NOMO-1 treated with dmso at 0.1 percent for 144 hours (cell line): ENCODE results near the gene TNMD.
"Not testable (repeated sequence)": the region's sequence is repeated elsewhere in the genome, so short reads cannot be mapped to it uniquely, and the experiment has no call there.

Experiments
- DNase-seq: peaks from one replicate; lab custom pipeline; 2025; ENCODE audit not compliant: unreplicated experiment; lab: John Stamatoyannopoulos, UW

The TNMD gene

DNA sequence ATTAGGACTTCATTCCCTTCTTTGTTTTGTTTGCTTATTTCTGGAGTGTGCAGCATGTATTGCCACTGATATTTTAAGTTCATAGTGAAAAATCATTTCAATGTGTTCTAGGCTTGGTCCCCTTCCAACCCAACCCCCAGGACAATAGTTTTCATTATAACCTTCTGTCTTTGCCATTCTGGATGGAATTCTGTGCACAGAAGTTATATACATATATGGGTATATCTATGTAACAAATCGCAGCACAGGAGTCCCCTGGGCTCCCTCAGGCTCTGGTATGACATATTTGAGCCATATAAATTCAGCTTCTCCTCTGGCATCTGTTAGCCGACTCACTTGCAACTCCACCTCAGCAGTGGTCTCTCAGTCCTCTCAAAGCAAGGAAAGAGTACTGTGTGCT lies at the start of gene TNMD:
TNMD (plus strand) TSS at position 326 of the 400 bp plus-strand sequence. CDS start 83 bp downstream, outside the sequence.
- no peak for DNase-seq

DNA sequence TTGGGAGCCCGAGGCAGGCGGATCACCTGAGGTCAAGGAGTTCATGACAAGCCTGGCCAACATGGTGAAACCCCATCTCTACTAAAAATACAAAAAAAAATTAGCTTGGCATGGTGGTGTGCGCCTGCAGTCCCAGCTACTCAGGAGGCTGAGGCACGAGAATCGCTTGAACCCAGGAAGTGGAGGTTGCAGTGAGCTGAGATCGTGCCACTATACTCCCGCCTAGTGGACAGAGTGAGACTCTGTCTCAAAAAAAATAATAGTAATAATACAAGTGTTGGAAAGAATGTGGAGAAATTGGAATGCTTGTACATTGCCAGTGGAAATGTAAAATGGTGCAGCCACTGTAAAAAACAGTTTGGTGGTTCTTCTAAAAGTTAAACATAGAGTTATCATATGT lies 19.2 kb upstream of the TNMD start:
- DNase-seq = not testable (repeated sequence)

DNA sequence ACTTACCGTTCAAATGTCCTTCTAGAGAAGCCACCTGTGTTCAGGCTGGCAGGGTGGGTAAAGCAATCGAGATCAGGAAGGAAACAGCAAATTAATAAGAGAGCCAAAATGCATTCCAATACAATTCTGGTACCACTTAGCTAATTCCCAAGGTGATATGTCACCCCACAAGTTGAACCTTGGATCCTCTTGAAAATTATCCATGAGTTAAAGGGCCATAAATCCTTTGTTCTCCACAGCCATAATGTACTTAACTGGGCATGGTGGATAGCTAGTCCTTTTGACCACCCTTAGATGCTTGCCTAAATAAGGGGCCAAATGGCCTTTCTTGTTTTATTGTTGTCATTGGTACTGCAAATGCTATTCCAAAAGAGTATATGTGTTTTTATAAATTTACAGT lies 2.0 kb downstream of the TNMD start:
- DNase-seq = no peak

DNA sequence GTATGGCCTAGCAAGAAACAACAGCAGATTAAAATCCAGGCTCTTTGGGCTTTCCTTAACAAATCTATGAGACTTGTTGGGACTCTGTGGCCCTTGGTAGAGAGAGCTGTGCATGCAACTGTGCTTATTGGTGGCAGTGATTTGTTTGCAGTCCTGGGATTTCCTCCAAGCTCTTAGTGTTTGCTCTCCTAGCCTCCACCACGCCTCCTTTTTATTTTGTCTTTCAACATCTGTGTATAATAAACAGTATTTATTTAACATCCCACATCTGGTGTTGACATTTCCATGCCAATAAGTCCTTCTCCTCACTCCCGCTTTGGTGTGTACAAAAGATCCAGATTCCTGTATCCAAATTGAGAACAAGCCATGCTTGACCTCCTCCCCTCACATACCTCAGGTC lies 3.1 kb downstream of the TNMD start:
- no peak for DNase-seq

DNA sequence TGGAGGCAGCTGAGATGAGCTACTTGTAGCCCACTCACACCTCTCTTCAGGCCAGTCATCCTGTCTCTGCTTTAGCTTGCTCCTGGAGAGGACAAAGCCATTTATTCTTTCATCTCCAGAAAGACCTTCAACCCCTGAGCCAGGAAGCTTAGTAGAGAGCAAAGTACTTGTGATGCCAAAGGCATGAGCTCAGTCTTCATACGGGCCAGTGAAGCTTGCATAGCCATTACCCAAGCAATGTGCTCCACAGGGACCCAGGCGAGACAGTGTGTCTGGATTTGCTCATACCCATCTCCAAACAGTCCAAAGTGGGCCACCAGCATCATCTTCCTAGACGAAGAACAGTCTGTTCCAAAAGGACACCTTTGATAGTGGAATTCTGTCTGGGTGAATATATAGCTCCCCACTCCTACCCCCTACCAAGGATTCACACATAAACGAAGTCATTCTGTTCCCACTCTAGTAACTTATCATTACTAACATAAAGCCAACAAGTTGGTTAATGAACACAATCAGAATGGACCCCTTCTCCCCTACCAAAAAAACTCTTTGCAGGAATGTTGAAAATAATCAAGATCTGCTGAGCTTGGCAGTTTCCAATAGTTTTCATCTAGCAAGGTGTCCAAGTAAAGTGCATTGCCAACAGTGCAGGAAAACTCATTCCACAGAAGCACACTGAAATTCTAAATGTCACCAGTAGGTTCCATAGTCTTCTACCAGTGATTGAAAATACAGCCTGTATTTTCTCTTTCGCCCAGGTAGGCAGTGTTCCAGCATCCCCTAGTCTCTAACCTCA lies 6.7 kb downstream of the TNMD start:
- DNase-seq = no peak

DNA sequence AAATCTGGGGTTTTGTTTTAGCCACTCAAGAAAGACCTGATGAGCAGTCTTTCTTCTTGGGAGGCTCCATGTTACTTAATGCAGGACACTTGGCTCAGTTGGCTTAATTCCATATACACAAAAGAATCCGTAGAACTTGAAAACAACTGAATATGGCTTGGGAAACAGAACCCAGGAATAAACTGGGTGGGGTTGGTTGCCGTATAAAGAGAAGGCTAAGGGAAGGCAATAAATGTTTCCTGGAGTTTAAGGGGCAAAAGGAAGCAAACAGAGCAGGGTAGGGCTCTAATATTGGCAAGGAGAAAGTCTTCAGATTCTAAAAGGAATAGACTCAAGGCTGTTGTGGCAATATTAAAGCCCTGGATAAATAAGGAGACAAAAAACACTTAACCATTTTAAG lies 8.4 kb downstream of the TNMD start:
- no peak for DNase-seq

DNA sequence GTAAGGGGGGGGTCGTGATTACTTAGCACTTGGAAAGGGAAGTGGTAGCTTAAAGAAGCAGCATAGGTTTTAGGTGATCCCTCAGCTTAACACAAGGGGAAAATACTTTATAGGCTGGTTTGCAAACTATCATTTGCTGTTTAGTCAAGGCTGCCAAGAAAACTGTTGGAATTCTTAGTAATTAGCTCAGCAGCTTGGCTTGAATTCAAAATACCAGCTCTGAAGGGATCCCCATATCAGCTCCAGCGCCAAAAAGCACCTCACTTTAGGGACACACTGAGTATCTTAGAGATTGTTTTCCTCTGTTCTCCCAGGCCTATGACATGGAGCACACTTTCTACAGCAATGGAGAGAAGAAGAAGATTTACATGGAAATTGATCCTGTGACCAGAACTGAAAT lies 8.8 kb downstream of the TNMD start:
- DNase-seq = no peak

DNA sequence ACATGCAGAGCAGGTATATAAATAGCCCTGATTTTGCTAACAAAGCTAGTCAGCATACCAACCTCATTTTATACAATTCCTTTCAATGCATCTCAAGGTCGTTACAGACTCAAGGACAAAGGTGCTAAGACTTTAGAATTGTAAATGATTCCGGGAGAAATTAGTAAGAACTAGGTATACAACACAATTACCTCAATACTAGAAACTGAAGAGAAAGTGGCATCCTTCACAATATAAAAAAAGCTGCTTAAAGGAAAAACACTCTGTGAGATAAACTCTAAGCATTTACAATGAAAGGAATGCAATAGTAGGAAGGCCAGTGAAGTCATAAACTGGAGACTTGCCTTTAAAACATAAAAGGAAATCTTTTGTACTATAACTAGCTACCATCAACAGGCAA lies 11.9 kb downstream of the TNMD start:
- no peak for DNase-seq

DNA sequence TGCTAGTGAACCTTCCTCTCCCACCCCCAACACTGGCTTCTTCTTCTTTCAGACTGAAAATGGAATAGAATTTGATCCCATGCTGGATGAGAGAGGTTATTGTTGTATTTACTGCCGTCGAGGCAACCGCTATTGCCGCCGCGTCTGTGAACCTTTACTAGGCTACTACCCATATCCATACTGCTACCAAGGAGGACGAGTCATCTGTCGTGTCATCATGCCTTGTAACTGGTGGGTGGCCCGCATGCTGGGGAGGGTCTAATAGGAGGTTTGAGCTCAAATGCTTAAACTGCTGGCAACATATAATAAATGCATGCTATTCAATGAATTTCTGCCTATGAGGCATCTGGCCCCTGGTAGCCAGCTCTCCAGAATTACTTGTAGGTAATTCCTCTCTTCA lies 14.7 kb downstream of the TNMD start:
- DNase-seq = no peak

DNA sequence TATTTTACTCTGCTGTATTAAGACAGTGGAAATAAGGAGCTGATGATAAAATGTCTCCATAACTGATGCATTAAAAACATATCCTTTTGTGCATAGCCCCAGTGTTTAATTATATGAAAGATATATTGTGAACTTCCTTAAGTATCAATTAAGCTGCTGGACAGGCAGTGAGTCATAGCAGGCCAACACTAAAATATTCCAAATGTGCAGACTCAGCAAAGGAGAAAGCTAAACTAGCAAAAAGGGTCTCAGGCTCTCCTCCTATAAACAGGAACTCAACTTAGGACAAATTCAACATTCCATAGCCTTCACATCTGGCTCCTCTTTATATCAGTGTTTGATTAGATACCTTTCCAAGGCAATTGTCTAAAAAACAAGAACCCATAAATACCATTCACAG lies 15.6 kb downstream of the TNMD start:
- no peak for DNase-seq

DNA sequence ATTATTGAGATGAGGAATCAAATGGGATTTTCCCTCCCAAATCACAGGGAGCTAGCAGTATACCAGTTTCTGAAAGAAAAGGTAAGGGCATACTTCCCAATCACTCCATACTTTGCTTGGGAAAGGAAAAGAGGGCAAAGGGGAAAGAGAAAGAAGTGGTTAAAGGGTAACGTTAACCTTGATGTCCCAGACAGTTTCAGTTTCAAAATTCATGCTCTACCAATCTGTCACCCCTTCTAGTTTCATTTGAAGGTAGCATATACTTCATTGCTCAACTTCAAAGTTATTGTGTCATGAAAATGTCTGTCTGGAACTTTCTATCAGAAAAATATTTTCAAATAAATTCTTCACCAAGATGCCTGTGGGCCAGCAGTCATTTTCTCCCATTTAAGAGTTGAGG lies 16.0 kb downstream of the TNMD start:
- no peak for DNase-seq

DNA sequence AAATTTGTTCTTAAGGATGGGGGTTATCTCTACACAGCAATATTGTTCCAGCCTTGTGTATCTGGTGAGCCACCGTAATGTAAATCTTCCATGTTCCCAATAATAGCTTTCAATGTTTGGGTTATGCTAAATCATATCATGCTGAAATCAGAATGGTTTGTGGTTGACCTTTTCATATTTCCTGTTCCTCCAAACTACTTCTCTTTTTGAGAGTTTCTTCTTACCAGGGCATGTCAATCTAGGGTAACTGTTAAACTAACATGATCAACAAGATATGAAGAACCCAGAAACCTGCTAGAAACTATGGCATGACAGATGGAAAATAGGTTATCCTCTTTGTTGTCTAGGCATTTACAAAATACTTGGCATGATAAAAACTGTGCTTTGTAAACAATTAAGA lies 22.0 kb downstream of the TNMD start:
- DNase-seq = no peak

DNA sequence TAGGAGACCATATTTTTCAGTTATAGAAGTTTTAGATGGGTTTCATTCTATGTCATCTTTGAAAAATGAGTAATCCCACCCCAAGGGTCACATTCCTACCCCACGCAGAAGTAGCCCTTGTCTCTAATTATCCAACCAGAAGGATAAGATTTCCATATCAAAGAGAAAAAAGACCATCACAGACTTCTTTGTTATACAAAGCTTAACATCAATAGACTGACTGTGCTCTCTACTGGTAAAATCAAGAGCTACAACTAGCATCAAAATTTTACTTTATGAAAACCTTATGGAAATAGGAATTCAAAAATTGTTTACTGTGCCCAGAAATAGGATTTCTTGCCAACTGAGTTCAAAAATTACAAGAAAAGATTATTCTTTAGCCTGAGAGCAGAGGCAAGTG lies 24.9 kb downstream of the TNMD start:
- DNase-seq = no peak

DNA sequence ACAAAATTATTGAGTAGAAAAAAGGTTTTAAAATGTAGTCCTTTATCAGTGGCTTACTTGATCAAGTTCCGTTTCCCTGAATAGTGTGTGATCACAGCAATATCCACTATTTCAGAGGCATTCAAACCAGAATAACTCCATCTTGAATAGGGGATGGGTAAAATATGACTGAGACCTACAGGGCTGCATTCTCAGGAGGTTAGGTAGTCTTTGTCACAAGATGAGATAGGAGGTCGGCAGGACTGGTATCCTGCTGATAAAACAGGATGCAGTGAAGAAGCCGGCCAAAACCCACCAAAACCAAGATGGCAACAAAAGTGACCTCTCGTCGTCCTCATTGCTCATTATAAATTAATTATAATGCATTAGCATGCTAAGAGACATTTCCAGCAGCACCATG lies 27.2 kb downstream of the TNMD start:
- DNase-seq = no peak

DNA sequence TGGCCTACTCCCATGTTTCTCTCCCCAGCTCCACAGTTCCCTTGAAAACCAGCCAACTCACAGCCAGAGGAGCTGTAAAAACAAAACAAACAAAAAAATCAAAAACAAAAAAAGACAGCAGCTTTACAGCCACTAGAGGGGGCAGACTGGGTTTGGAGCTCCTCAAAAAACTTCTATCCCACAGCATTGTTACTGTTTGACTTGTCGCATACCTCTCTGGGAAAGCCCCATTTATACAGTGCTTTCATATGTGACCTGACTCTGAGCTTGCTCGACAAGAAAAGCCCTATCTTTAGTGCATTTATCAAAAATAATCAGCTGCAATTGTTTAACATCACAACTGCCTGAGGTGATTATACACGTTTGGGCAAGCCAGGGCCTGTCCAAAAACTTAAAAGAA lies 30.3 kb downstream of the TNMD start:
- no peak for DNase-seq

DNA sequence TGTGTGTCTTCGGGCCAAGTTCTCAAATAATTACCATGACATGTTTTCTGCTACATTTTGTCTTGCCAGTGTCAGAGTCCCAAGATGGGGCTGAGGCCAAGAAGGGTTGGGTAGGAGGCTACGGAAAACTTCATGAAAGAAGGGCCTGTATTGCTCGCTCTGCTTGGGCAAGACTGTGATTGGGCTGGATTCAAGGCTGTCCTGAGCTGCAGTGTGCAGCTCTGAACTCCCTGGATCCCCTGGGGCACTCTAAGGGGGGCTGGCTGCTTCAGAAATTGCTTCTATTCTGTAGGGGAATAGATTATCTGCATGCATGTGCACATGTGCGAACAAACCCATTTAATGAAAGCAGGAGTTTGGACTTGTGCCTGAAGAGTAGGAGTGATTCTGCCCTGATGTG lies 38.3 kb downstream of the TNMD start:
- DNase-seq = no peak

DNA sequence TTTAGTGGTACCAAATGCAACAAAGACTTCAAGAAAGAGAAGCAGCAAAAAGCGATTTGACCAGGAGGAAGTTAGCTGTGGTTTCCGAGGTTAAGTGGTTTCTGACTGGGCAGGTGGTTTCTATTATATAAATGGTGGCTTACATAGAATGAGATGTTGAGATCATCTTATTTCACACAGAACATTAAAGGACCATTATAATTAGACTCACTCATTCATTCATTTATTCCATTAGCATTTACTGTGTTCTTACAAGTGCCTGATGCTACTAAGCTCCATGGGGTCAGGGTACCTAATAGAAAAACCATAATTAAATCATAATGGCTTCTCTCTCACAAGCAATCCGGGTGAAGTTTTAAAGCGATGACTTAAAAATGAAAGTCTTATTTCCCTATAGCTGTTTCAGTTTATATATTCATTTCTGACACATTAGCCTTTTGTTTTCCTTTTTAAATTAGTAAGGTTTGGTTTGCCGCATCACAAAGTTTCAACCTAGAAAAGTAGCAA lies 41.3 kb downstream of the TNMD start:
- peak; percentile 48 for DNase-seq

DNA sequence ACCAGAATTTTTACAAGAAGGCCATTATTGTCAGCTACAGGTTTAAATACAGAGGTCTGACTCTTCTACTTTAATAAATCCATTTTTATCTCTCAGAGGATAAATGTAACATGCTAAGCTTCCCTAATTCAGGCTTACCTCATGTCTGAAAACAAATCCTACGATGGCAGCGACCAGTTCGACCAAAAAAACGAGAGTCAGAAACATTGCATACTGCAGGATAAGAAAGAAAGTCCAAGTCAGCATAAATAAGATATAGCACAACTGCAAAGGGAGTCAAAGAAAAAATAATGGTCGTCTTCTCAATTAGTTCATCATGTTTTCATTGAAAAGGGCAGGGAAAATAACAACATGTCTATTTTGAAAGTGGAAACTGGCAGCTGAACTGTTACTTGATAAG lies 50.3 kb downstream of the TNMD start:
- DNase-seq = no peak

DNA sequence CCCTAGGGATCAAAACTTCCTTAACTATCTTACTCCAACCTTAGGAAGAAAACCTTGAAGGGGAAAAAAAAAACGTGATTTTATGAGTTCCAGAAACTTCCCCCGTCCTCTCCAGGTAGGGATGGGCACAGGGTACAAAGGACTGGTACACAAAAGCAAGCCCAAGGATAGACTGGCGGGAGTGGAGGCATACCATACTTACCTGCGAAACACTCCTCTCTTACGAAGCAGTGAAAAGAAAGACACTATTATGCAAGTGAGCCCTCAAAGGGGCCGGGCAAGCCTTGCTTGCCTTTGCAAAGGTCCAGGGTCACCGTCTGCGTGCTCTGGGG lies 51.2 kb downstream of the TNMD start:
- DNase-seq = no peak

DNA sequence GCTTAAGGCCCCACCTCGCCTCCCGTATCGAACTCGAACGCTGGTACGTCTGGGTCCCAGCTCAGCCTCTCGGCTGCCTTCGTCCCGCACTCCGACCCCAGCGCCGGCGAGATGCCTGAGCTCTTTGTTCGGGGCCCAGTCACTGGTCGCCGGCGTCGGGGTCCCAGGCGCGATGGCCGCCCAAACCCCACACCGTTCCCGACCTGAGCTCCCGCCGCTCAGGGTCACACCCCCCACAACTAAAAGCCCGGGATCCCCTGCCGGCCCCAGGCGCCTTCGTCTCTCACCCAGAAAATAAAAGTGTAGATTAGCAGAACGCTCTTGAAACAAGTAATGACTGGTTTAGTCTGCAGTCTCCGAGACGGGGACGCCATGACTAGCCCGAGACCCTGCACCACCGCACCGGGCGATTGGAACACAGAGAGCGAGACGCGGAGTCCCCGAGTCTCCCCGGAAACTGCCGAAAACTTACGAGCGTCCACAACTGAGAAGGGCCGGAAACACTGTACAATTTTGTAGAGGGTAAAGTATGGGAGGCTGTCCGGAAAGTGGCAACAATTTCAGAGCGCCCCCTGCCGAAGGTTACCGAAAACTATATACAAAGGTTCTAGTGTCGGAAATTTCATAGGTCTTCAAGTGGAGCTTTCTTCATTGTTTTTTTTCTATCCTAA lies 51.7 kb downstream of the TNMD start, which contains the start of gene TSPAN6:
TSPAN6 (minus strand) TSS at position 486 of the 671 bp plus-strand sequence; CDS start at position 374, 112 bp downstream.
- no peak for DNase-seq

DNA sequence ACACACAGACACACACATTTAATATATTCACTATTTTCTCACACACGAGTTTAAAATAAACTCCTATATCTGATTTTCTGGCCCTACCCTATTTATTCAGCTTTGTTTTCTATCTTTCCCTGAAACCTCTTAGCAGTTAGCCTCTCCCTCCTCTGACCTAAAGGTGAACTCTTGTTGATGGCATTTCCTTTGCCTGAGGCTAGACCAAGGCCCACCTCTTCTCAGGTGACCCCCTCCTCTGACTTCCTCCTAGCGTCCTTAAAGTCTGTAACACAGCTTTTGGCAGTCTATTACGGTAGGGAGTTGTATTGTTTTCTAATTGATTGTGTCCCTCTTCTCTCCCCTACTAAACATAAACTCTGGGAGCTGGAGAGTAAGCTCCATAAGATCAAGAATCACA lies 57.6 kb downstream of the TNMD start:
- DNase-seq = no peak

DNA sequence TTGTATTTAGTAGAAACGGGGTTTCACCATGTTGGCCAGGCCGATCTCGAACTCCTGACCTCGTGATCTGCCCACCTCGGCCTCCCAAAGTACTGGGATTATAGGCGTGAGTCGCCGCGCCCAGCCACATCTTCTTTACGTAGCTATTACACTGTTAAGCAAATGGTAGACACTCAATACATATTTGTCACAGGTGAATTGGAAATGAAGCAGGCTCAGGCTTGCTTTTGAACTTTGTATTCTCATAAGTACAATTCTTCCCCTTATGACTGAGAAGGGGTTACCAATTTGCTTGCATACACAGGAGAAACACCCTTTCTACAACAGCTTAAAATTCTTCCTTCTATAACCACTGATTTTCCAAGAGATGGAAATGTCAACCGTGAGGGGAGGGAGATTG lies 58.5 kb downstream of the TNMD start:
- DNase-seq = no peak
